A549 (cell line): ENCODE measurements around the gene WDR45B. TPM values are rescaled to one million over a fixed set of nuclear protein-coding genes. Genes with fewer than 3 reads are reported as not detected.

Experiments
- ATAC-seq, 2 experiments: fragments of 200-7000 bp in 1 of 2; fragments of >200 bp in 1 of 2; cut with Nextera tagmentation in 1 of 2; cut with Tn5 transposase in 1 of 2; 3 replicates each; pipeline versions ENCODE4 v1.8.0 to v1.9.1; 2018 to 2020; ENCODE audit warnings: mild to moderate bottlenecking in 1 of 2, moderate library complexity in 1 of 2
- CTCF ChIA-PET: fragments of 300-600 bp; sonication (Branson Sonifier 250); formaldehyde crosslinking; extraction: SDS; loops from one replicate; lab custom pipeline; 2021; ENCODE audit warnings: antibody characterized with exemption, inconsistent platforms; lab: Yijun Ruan, JAX
- POLR2A ChIA-PET: fragments of 350-600 bp; formaldehyde crosslinking; extraction: SDS; loops from one replicate; lab custom pipeline; 2021; ENCODE audit warnings: antibody characterized with exemption, inconsistent platforms; lab: Yijun Ruan, JAX
- DNase-seq, 2 experiments: peaks; one replicate each; pipeline versions ENCODE4 v3.0.0 to v3.0.0-alpha.2; 2011 to 2016; ENCODE audit warnings: low read depth in 1 of 2, low spot score in 1 of 2
- FAIRE-seq: peaks from 2 replicates; lab custom pipeline; 2011; peaks lifted over from hg19 to GRCh38; lab: Jason Lieb, UNC
- H3K27ac ChIP-seq, 2 experiments: fragments of >200 bp; sonication (Bioruptor Twin); formaldehyde crosslinking; 3 replicates each; pipeline ENCODE4 v1.5.1; 2016 to 2017
- H3K4me1 ChIP-seq: fragments of >200 bp; sonication (Bioruptor Twin); formaldehyde crosslinking; 3 replicates; pipeline ENCODE4 v1.6.1; 2016
- H3K4me2 ChIP-seq: fragments of >200 bp; sonication (Bioruptor Twin); formaldehyde crosslinking; 3 replicates; pipeline ENCODE4 v1.6.1; 2016
- H3K4me3 ChIP-seq: fragments of >200 bp; sonication (Bioruptor Twin); formaldehyde crosslinking; 3 replicates; pipeline ENCODE4 v1.5.1; 2016
- H3K9me3 ChIP-seq: fragments of >200 bp; sonication (Bioruptor Twin); formaldehyde crosslinking; 3 replicates; pipeline ENCODE4 v1.6.1; 2016
- CBX8 ChIP-seq: fragments of 200-600 bp; sonication (generic); IDR thresholded peaks from 2 replicates; pipeline ENCODE4 v1.6.1; 2016
- CEBPB ChIP-seq, 2 experiments: fragments of >200 bp in 1 of 2; sonication (Bioruptor Twin) in 1 of 2; formaldehyde crosslinking in 1 of 2; IDR thresholded peaks; 2 replicates each; pipeline ENCODE4 v1.6.1; 2012 to 2016
- CHD2 ChIP-seq: fragments of 150-350 bp; IDR thresholded peaks from 2 replicates; pipeline ENCODE4 v1.6.1; 2014; ENCODE audit warnings: low read length; ENCODE audit not compliant: partially characterized antibody
- ESRRA ChIP-seq: fragments of 150-350 bp; IDR thresholded peaks from 2 replicates; pipeline ENCODE4 v1.6.1; 2014; ENCODE audit warnings: mild to moderate bottlenecking, low read length, borderline replicate concordance
- FOSB ChIP-seq: fragments of 250-450 bp; sonication (Bioruptor Pico); IDR thresholded peaks from 2 replicates; pipeline ENCODE4 v1.5.0; 2020; ENCODE audit warnings: mild to moderate bottlenecking, moderate library complexity
- FOXS1 ChIP-seq: fragments of 250-450 bp; sonication (Bioruptor Pico); IDR thresholded peaks from 2 replicates; pipeline ENCODE4 v1.5.0; 2020; ENCODE audit warnings: mild to moderate bottlenecking, moderate library complexity
- HEYL ChIP-seq: fragments of 250-450 bp; sonication (Bioruptor Pico); IDR thresholded peaks from 2 replicates; pipeline ENCODE4 v1.8.0; 2021; ENCODE audit warnings: mild to moderate bottlenecking, moderate library complexity
- HOXB5 ChIP-seq: fragments of 250-450 bp; sonication (Bioruptor Pico); IDR thresholded peaks from 2 replicates; pipeline ENCODE4 v1.5.0; 2020; ENCODE audit warnings: mild to moderate bottlenecking, moderate library complexity
- KDM5A ChIP-seq: fragments of 200-600 bp; sonication (generic); IDR thresholded peaks from 2 replicates; pipeline ENCODE4 v1.6.1; 2016; ENCODE audit warnings: antibody characterized with exemption, mild to moderate bottlenecking
- MAZ ChIP-seq: fragments of 150-350 bp; IDR thresholded peaks from 2 replicates; pipeline ENCODE4 v1.6.1; 2014; ENCODE audit warnings: antibody characterized with exemption, low read depth, low read length, borderline replicate concordance
- MYC ChIP-seq: IDR thresholded peaks from 2 replicates; pipeline ENCODE4 v1.6.1; 2012; ENCODE audit warnings: mild to moderate bottlenecking, inconsistent platforms, low read length, improper control_type of control experiment, borderline replicate concordance
- RARB ChIP-seq: fragments of 250-450 bp; sonication (Bioruptor Pico); IDR thresholded peaks from 2 replicates; pipeline ENCODE4 v1.8.0; 2021; ENCODE audit warnings: mild to moderate bottlenecking, moderate library complexity
- SREBF2 ChIP-seq: fragments of 450-650 bp; IDR thresholded peaks from 2 replicates; pipeline ENCODE4 v1.6.1; 2014; ENCODE audit warnings: mild to moderate bottlenecking, moderate library complexity
- WGBS: methylation state at CpG from one replicate; pipeline ENCODE4 v1.1.6; 2017; ENCODE audit errors: missing lambda C conversion rate; 5-methylcytosine and 5-hydroxymethylcytosine counted together
- polyA plus RNA-seq, 4 experiments: library from polyadenylated mRNA; depleted of rRNA in 3 of 4; stranded (reverse); fragments of >200 nt; fragmentation: RNase III in 1 of 4; extraction: RNeasy Plus Mini Kit Qiagen cat#74134 plus additional on column Dnase treatment in 1 of 4; gene quantifications; 2 replicates in 3 of 4; 3 replicates in 1 of 4; pipeline ENCODE4 v1.2.3, GENCODE V29; 2011 to 2017
- TF ChIP-seq, protein P1 (sequence below): fragments of 200-600 bp; sonication (generic); IDR thresholded peaks from 2 replicates; pipeline ENCODE4 v1.6.1; 2016; ENCODE audit warnings: antibody characterized with exemption, mild to moderate bottlenecking, moderate library complexity
- TF ChIP-seq, protein P2 (sequence below): fragments of >200 bp; sonication (Bioruptor Twin); formaldehyde crosslinking; IDR thresholded peaks from 3 replicates; pipeline ENCODE4 v1.6.1; 2016
- TF ChIP-seq, protein P3 (sequence below): IDR thresholded peaks from 2 replicates; pipeline ENCODE4 v1.6.1; 2012
- TF ChIP-seq, protein P4 (sequence below): fragments of 450-650 bp; IDR thresholded peaks from 2 replicates; pipeline ENCODE4 v1.6.1; 2014; ENCODE audit warnings: antibody characterized with exemption
- TF ChIP-seq, protein P5 (sequence below): fragments of >200 bp; sonication (Bioruptor Twin); formaldehyde crosslinking; IDR thresholded peaks from 3 replicates; pipeline ENCODE4 v1.5.1; 2016

WDR45B gene
- polyA plus RNA-seq, 2 of the 4 experiments (the other 2 are of a cell fraction): 88.2 to 124 TPM

DNA sequence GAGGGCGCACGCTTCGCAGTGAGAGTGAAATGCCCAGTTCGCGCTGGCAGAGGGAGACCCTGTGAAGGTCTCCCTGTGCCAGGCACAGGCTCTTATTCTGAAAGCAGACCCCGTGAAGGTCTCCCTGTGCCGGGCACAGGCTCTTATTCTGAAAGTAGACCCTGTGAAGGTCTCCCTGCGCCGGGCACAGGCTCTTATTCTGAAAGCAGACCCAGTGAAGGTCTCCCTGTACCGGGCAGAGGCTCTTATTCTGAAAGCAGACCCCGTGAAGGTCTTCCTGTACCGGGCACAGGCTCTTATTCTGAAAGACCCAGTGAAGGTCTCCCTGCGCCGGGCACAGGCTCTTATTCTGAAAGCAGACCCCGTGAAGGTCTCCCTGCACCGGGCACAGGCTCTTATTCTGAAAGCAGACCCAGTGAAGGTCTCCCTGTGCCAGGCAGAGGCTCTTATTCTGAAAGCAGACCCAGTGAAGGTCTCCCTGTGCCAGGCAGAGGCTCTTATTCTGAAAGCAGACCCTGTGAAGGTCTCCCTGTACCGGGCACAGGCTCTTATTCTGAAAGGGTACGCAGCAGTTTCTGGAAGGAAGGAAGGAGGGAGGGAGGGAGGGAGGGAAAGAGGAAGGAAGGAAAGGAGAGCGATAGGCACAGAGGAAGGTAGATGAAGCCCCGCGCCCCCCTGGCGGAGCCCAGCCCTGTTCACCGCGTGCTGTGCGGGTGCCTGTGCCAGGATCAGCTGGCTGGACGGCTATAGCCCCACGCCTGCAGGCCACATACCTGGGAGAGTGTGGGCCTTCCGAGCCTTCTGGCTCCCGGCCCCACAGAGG is 55.3 kb downstream of the WDR45B start (continued):
- TF ChIP-seq MAZ: no peak
- TF ChIP-seq MYC: no peak; the same call in 1 of the 2 replicates
- no peak for TF ChIP-seq CBX8
- no peak for TF ChIP-seq FOSB
- TF ChIP-seq, all 56 proteins: peak for 9

DNA sequence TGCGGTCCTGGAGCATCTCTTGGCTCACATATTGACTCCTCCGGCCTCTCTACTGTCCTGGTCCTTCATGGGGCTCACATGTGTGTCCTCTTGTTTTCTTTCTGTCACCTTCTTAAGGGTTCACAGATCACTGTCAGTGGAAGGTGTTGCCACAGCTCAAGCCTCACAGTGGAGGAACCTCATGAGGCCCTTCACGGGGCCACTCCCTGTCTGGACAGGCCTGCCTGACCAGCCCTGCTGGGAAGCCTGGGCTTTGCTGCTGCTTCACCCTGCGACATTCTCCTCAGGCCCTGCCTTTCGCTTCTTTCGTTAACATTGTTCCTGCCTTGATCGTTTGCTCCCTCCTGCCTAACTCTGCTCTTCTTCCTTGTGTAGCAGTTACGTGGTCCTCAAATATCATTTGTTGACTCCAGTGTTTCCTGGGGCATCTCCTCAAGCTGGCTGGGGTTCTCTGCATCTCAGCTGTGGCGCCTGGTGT is 55.9 kb downstream of the WDR45B start:
- DNase-seq (no peak), FAIRE-seq (no peak), ATAC-seq (peak; percentile 19; a peak in 2 of 6 replicates)
- TF ChIP-seq SREBF2: no peak
- no peak for TF ChIP-seq HOXB5 (CRISPR knock-in tag)
- TF ChIP-seq ESRRA: no peak
- TF ChIP-seq, protein P1, sequence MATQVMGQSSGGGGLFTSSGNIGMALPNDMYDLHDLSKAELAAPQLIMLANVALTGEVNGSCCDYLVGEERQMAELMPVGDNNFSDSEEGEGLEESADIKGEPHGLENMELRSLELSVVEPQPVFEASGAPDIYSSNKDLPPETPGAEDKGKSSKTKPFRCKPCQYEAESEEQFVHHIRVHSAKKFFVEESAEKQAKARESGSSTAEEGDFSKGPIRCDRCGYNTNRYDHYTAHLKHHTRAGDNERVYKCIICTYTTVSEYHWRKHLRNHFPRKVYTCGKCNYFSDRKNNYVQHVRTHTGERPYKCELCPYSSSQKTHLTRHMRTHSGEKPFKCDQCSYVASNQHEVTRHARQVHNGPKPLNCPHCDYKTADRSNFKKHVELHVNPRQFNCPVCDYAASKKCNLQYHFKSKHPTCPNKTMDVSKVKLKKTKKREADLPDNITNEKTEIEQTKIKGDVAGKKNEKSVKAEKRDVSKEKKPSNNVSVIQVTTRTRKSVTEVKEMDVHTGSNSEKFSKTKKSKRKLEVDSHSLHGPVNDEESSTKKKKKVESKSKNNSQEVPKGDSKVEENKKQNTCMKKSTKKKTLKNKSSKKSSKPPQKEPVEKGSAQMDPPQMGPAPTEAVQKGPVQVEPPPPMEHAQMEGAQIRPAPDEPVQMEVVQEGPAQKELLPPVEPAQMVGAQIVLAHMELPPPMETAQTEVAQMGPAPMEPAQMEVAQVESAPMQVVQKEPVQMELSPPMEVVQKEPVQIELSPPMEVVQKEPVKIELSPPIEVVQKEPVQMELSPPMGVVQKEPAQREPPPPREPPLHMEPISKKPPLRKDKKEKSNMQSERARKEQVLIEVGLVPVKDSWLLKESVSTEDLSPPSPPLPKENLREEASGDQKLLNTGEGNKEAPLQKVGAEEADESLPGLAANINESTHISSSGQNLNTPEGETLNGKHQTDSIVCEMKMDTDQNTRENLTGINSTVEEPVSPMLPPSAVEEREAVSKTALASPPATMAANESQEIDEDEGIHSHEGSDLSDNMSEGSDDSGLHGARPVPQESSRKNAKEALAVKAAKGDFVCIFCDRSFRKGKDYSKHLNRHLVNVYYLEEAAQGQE: no peak
- TF ChIP-seq CEBPB (IDR thresholded peaks at IDR 0.05): no peak
- TF ChIP-seq MYC: no peak
- TF ChIP-seq, protein P2, sequence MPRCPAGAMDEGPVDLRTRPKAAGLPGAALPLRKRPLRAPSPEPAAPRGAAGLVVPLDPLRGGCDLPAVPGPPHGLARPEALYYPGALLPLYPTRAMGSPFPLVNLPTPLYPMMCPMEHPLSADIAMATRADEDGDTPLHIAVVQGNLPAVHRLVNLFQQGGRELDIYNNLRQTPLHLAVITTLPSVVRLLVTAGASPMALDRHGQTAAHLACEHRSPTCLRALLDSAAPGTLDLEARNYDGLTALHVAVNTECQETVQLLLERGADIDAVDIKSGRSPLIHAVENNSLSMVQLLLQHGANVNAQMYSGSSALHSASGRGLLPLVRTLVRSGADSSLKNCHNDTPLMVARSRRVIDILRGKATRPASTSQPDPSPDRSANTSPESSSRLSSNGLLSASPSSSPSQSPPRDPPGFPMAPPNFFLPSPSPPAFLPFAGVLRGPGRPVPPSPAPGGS: no peak
- TF ChIP-seq, protein P3, sequence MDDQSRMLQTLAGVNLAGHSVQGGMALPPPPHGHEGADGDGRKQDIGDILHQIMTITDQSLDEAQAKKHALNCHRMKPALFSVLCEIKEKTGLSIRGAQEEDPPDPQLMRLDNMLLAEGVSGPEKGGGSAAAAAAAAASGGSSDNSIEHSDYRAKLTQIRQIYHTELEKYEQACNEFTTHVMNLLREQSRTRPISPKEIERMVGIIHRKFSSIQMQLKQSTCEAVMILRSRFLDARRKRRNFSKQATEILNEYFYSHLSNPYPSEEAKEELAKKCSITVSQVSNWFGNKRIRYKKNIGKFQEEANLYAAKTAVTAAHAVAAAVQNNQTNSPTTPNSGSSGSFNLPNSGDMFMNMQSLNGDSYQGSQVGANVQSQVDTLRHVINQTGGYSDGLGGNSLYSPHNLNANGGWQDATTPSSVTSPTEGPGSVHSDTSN: no peak
- CTCF ChIA-PET: interaction anchor here (1.1 kb wide), 1 partner anchor 36 kb away, joined by 3 read pairs; no protein-coding TSS in a partner anchor
- H3K4me1 ChIP-seq: peaks cover 26% of the 10 kb centered on the region
- no peak overlapping the region for H3K4me3 ChIP-seq
- H3K9me3 ChIP-seq: no peaks in the 10 kb centered on the region
- H3K27ac ChIP-seq: peak overlapping the region; percentile 86 to 93; a peak in 5 of 6 replicates
- POLR2A ChIA-PET: no interaction called here
- 76% methylated on average over 9 of the region's 9 CpGs for WGBS
- H3K4me2 ChIP-seq: peak overlapping the region; percentile 98; the same call in 2 of the 3 replicates

DNA sequence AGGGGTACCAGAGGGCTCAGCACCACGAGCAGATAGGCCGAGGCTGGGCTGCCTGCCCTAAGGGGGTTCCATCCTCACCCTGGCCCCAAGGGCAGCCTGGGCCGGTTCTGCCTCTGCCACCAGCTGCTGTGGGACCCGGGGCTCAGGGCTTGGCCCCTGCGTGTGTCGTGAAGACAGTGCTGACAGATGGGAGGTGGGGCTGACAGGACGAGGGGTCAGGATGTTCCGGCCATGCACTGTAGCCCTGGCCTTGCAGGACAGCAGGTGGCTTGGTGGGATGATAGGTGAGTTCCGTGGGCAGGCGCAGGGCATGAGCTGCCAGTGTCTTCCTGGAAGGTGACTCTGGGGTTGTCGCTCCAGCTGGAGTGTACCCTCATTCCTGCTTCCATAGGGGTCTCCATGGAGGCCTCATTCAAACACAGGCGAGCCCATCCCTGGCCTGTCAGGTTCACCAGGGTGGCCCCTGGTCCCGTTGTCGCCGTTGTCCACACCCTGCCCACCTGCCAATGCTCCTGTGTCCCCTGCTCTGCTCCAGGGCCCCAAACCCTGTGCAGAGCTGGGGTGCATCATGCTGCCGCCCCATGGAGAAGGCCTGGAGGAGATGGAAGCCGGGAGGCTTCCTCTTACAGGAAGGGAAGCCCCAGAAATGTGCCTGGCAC is 57.2 kb downstream of the WDR45B start:
- DNase-seq: no peak
- no peak overlapping the region for H3K27ac ChIP-seq
- ATAC-seq: no peak
- CTCF ChIA-PET: interaction anchor here (0.6 to 1.1 kb wide), 4 partner anchors 13 to 153 kb away, joined by 3 to 4 read pairs (median 3); no protein-coding TSS in a partner anchor
- peaks cover 26% of the 10 kb centered on the region for H3K4me1 ChIP-seq
- H3K4me2 ChIP-seq: no peak overlapping the region
- no peak for FAIRE-seq
- no peaks in the 10 kb centered on the region for H3K9me3 ChIP-seq
- POLR2A ChIA-PET: no interaction called here
- WGBS: 91% methylated on average over 17 of the region's 17 CpGs
- H3K4me3 ChIP-seq: no peak overlapping the region
- no peak for TF ChIP-seq CHD2
- TF ChIP-seq HEYL (CRISPR knock-in tag): no peak
- no peak for TF ChIP-seq RARB (CRISPR knock-in tag)
- TF ChIP-seq, protein P4, sequence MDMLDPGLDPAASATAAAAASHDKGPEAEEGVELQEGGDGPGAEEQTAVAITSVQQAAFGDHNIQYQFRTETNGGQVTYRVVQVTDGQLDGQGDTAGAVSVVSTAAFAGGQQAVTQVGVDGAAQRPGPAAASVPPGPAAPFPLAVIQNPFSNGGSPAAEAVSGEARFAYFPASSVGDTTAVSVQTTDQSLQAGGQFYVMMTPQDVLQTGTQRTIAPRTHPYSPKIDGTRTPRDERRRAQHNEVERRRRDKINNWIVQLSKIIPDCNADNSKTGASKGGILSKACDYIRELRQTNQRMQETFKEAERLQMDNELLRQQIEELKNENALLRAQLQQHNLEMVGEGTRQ: no peak
- no peak for TF ChIP-seq FOXS1 (CRISPR knock-in tag)
- TF ChIP-seq, protein P2: no peak
- TF ChIP-seq, protein P5, sequence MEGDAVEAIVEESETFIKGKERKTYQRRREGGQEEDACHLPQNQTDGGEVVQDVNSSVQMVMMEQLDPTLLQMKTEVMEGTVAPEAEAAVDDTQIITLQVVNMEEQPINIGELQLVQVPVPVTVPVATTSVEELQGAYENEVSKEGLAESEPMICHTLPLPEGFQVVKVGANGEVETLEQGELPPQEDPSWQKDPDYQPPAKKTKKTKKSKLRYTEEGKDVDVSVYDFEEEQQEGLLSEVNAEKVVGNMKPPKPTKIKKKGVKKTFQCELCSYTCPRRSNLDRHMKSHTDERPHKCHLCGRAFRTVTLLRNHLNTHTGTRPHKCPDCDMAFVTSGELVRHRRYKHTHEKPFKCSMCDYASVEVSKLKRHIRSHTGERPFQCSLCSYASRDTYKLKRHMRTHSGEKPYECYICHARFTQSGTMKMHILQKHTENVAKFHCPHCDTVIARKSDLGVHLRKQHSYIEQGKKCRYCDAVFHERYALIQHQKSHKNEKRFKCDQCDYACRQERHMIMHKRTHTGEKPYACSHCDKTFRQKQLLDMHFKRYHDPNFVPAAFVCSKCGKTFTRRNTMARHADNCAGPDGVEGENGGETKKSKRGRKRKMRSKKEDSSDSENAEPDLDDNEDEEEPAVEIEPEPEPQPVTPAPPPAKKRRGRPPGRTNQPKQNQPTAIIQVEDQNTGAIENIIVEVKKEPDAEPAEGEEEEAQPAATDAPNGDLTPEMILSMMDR: no peak
- TF ChIP-seq KDM5A: no peak
